Cardiac muscle cell (in vitro differentiated cells and primary cell): ENCODE results near the gene INSRR. TPM values are rescaled to one million over a fixed set of nuclear protein-coding genes. Genes with fewer than 3 reads are reported as not detected.

ENCODE experiments used
- DNase-seq, 2 donors: peaks; one replicate each; pipeline versions ENCODE4 v3.0.0 to v3.0.0-alpha.2; 2010 to 2017; ENCODE audit warnings: low read depth in 1 of 2, low spot score in 1 of 2
- H3K27ac ChIP-seq: fragments of 200-600 bp; sonication (generic); 2 replicates; pipeline ENCODE4 v1.5.1; 2016
- H3K27me3 ChIP-seq: fragments of 200-600 bp; sonication (generic); 2 replicates; pipeline ENCODE4 v1.6.0; 2016; ENCODE audit warnings: control low read depth
- H3K36me3 ChIP-seq: fragments of 200-600 bp; sonication (generic); 2 replicates; pipeline ENCODE4 v1.5.1; 2016; ENCODE audit warnings: control low read depth
- H3K4me1 ChIP-seq: fragments of 200-600 bp; sonication (generic); 2 replicates; pipeline ENCODE4 v1.8.1; 2017; ENCODE audit warnings: low read depth, mild to moderate bottlenecking, mixed run types
- H3K4me3 ChIP-seq: fragments of 200-600 bp; sonication (generic); 2 replicates; pipeline ENCODE4 v1.5.1; 2016; ENCODE audit warnings: mild to moderate bottlenecking
- H3K9me3 ChIP-seq: fragments of 200-600 bp; sonication (generic); 2 replicates; pipeline ENCODE4 v1.5.1; 2017; ENCODE audit warnings: low read depth, mild to moderate bottlenecking, control low read depth
- polyA plus RNA-seq: library from polyadenylated mRNA; unstranded; fragments of >200 nt; fragmentation: Nextera tagmentation; extraction: Ambion mirVana; gene quantifications from 2 replicates; pipeline ENCODE4 v1.2.1, GENCODE V29; 2016
- total RNA-seq: library from RNA; depleted of rRNA; stranded (reverse); fragments of >200 nt; gene quantifications from 2 replicates; pipeline ENCODE4 v1.2.3, GENCODE V29; 2016
- TF ChIP-seq, protein P1 (sequence below): IDR thresholded peaks from 2 replicates; pipeline ENCODE4 v1.5.1; 2012; ENCODE audit warnings: low read depth, mild to moderate bottlenecking, low read length

Gene INSRR
- total and polyA plus RNA-seq, 2 experiments from 2014 or later = 0.11 to 0.21 TPM

DNA sequence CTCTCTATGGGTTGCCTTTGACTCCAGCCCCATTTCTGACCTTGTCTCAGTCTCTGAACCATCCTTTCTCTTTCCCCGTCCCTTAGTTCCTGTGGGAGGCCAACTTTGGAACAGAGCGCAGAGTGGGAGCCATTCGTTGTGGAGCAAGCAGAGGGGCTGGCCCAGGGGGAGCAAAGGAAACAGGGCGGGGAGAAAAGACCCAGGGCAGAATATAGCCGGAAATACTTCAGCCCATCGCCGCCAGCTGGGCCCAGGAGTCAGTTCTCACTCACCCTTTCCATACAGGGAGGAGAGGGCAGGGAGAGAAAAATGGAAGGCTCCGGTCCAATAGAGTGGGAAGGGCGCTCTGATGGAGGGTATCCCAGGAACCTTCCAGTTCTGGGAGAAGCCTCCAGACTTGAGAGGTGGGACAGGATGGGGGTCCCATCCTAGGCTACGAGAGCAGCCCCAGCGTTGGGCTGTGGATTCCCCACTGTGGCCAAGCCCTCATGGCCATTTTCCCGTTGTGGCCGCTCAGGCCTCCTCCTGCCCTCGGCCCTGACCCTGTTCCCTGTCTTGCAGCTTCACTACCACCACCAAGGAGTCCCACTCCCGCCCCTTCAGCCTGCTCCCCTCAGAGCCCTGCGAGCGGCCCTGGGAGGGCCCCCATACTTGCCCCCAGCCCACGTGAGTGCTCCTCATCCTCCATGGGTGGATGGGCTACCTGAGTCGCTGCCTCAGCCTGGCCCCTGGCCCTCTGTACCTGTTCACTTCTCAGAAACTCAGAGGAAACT, 45.5 kb upstream of the INSRR start:
- TF ChIP-seq, protein P1, sequence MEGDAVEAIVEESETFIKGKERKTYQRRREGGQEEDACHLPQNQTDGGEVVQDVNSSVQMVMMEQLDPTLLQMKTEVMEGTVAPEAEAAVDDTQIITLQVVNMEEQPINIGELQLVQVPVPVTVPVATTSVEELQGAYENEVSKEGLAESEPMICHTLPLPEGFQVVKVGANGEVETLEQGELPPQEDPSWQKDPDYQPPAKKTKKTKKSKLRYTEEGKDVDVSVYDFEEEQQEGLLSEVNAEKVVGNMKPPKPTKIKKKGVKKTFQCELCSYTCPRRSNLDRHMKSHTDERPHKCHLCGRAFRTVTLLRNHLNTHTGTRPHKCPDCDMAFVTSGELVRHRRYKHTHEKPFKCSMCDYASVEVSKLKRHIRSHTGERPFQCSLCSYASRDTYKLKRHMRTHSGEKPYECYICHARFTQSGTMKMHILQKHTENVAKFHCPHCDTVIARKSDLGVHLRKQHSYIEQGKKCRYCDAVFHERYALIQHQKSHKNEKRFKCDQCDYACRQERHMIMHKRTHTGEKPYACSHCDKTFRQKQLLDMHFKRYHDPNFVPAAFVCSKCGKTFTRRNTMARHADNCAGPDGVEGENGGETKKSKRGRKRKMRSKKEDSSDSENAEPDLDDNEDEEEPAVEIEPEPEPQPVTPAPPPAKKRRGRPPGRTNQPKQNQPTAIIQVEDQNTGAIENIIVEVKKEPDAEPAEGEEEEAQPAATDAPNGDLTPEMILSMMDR = no peak
- no peak overlapping the region for H3K4me3 ChIP-seq
- no peaks in the 10 kb centered on the region for H3K27me3 ChIP-seq
- no peak for DNase-seq
- H3K36me3 ChIP-seq = no peaks in the 10 kb centered on the region
- no peaks in the 10 kb centered on the region for H3K4me1 ChIP-seq
- H3K27ac ChIP-seq = no peak overlapping the region
- H3K9me3 ChIP-seq = no peaks in the 10 kb centered on the region

DNA sequence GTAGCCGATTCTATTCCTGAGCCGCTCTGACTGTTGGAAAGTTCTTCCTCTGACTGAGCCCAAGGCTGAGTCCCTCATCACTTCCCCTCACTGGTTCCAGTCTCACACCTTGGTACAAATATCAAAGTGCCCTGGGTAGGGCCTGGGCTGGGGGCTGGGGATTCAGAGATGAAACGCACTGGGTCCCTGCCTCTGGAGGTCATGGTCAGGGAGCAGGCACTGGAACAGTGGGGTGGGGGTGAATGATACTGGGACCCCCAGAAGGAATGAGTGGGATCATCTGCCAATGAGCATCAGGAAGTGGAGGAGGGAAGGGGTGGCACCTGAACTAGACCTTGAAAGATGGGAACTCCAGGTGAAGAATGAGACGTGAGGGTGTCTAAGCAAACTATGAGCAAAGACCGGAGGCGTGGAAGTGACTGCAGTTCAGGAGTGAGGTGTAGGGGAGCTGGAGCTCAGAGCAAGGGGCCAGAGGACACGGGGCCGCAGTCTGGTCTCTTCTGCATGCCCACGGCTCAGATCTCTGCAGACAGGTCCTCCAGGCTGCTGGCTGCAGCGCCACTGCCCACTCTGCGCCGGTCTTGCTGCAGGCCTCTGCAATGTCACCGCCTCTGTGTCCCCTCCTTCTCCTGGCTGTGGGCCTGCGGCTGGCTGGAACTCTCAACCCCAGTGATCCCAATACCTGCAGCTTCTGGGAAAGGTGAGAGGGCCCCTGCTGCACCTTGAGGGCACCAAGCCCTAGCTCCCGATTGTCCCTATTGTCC, 44.6 kb upstream of the INSRR start:
- TF ChIP-seq, protein P1 = no peak
- DNase-seq = no peak
- Histone ChIP-seq H3K27ac (no peak overlapping the region), H3K4me1 (no peaks in the 10 kb centered on the region), H3K9me3 (no peaks in the 10 kb centered on the region), H3K36me3 (no peaks in the 10 kb centered on the region), H3K27me3 (no peaks in the 10 kb centered on the region), H3K4me3 (no peak overlapping the region)

DNA sequence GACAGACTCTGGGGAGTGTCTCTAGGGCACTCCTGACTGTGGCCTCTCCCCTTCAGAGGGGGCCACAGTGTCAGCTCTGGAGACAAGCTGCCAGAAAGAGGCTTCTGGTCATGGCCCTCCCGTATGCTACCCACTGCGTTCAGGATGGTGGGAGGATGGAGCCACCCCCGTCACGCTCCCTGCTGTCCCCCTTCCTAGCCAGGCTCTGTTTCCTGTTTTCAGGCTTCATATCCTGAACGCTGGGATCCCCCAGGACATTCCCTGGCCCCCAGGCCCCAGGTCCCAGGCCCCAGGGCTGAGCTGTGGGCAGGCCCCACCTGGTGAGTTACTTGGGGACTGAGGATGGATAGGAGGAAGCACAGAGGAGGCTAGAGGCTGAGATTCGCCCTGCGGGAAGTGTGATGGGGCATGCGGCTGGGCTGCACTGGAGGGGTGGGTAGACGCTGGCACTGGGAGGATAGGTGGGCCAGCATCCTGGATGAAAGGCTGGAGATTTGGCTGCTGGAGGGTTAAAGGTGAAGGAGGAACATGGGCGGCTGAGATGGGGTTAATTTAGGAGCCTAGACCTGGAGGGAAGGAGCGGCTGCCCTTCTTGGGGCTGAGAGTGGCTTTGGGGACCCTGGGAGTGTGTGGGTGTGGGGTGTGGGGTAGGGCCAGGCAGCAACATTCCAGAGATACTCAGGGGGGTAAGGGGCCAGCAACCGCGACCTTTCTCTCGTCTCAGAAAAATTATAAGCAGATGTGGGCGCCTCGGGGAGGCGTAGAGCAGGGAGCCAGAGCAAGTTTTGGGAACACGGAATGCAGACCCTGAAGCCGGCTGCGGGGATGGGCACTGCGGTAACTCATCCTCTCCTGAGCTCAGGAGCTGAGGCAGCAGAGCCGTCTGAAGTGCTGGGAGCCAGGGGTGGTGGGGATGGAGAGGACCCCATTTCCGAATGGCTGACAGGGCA, 43.3 kb upstream of the INSRR start:
- Histone ChIP-seq H3K9me3 (no peaks in the 10 kb centered on the region), H3K27ac (no peak overlapping the region), H3K4me1 (no peaks in the 10 kb centered on the region), H3K4me3 (no peak overlapping the region), H3K36me3 (no peaks in the 10 kb centered on the region), H3K27me3 (no peaks in the 10 kb centered on the region)
- DNase-seq = no peak
- TF ChIP-seq, protein P1 = no peak

DNA sequence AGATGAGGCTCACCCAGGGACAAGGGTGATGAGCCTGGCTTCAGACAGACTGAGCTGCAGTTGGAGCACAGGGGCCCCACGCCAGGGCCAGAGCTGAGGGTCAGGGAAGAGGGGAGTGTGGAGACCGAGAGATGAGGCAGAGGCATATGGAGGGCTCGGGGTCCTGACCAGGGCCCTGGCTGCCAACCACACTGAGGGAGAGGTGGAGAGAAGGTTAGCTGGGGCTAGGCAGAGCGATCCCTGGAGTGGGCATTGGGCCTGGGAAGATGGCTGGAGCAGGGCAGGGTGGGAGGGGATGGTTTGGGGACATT, 42.6 kb upstream of the INSRR start:
- Histone ChIP-seq H3K4me1 (no peaks in the 10 kb centered on the region), H3K36me3 (no peaks in the 10 kb centered on the region), H3K9me3 (no peaks in the 10 kb centered on the region), H3K27me3 (no peaks in the 10 kb centered on the region), H3K4me3 (no peak overlapping the region), H3K27ac (no peak overlapping the region)
- TF ChIP-seq, protein P1 = no peak
- no peak for DNase-seq

DNA sequence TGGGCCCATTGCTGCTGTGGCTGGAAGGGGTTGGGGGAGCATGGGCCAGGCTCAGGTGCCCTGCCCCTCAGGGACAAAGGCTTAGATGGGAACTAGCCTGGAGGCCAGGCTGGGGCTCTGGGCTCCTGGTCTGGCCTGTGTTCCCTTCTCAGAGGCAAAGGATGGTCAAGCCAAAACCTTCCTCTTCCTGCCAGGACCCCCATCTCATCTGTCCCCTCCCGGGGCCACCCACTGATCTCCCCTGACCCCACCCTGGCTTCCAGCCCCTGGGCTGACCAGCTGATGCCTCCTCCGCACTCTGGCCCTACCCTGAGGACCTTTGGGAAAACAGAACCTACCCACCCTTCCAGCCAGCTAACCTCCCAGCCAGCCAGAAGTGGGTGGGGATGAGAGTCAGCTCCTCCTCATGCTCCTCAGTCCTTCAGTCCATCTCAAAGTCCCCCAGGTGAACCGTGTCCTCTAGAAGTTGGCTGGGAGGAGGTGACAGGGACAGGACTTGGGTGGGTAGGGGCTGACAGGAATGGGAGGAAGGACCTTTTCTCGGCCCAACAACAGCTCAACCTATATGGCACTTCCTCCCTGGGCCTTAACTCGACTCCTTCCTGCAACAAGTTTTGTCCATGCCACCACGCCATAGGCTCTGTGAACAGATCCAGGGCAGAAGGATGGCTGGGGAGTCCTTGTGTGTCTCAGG, 42.1 kb upstream of the INSRR start:
- no peaks in the 10 kb centered on the region for H3K9me3 ChIP-seq
- no peak overlapping the region for H3K4me3 ChIP-seq
- no peaks in the 10 kb centered on the region for H3K36me3 ChIP-seq
- no peaks in the 10 kb centered on the region for H3K4me1 ChIP-seq
- H3K27ac ChIP-seq = no peak overlapping the region
- TF ChIP-seq, protein P1 = no peak
- DNase-seq = no peak
- H3K27me3 ChIP-seq = no peaks in the 10 kb centered on the region
